ENCODE measurements around the gene PMPCA.

GRCh38 chr9:136448655-136449054 lies 38.2 kb downstream of the PMPCA start:
- no peak for TF ChIP-seq CTCF (IDR thresholded peaks at IDR 0.05; ENCODE audit: insufficient read depth, low read length, poor library complexity, severe bottlenecking)
- no peak for TF ChIP-seq EZH2phosphoT487 (conservative IDR thresholded peaks at IDR 0.05; ENCODE audit: low read length)

All from SU-DHL-6 (cell line).